Endothelial cell of umbilical vein (primary cell): ENCODE results near the gene STOM.

Experiments used
- CTCF ChIP-seq, 2 donors: IDR thresholded peaks; 1 replicate in 1 of 2; 2 replicates in 1 of 2; pipeline ENCODE4 v1.5.1; 2011; ENCODE audit warnings: low read length in 2 of 2, mild to moderate bottlenecking in 2 of 2, moderate library complexity in 2 of 2, control low read depth in 1 of 2, inconsistent platforms in 1 of 2, low read depth in 1 of 2; ENCODE audit not compliant: insufficient read depth in 1 of 2; ENCODE audit errors: extremely low read depth in 1 of 2
- EZH2 ChIP-seq: IDR thresholded peaks from 2 replicates; pipeline ENCODE4 v1.6.1; 2012; ENCODE audit warnings: borderline replicate concordance, low read depth, mild to moderate bottlenecking, moderate library complexity, low read length, inconsistent platforms; ENCODE audit not compliant: severe bottlenecking
- FOS ChIP-seq: IDR thresholded peaks from 2 replicates; pipeline ENCODE4 v1.6.1; 2011; ENCODE audit warnings: mild to moderate bottlenecking, low read length, moderate library complexity, borderline replicate concordance; ENCODE audit not compliant: insufficient read depth
- GATA2 ChIP-seq: IDR thresholded peaks from 2 replicates; pipeline ENCODE4 v1.7.0; 2011; ENCODE audit warnings: low read depth, mild to moderate bottlenecking, moderate library complexity, mixed read lengths, low read length; ENCODE audit not compliant: insufficient read length, insufficient read depth
- JUN ChIP-seq: IDR thresholded peaks from 2 replicates; pipeline ENCODE4 v1.6.1; 2011; ENCODE audit warnings: borderline replicate concordance, low read depth; ENCODE audit not compliant: insufficient read length, insufficient read depth
- MYC ChIP-seq: IDR thresholded peaks from one replicate; pipeline ENCODE4 v1.6.1; 2011; ENCODE audit warnings: mild to moderate bottlenecking, low read depth, low read length
- POLR2A ChIP-seq: IDR thresholded peaks from 2 replicates; pipeline ENCODE4 v1.6.1; 2012; ENCODE audit warnings: low read depth, mild to moderate bottlenecking, control low read depth, low read length
- POLR2AphosphoS5 ChIP-seq: IDR thresholded peaks from 2 replicates; pipeline ENCODE4 v1.6.1; 2012; ENCODE audit warnings: low read depth, mild to moderate bottlenecking, control low read depth, low read length, moderate library complexity; ENCODE audit not compliant: insufficient read depth
- TF ChIP-seq, protein P1 (sequence below): IDR thresholded peaks from 2 replicates; pipeline ENCODE4 v1.6.1; 2011; ENCODE audit not compliant: insufficient read depth, insufficient read length

DNA sequence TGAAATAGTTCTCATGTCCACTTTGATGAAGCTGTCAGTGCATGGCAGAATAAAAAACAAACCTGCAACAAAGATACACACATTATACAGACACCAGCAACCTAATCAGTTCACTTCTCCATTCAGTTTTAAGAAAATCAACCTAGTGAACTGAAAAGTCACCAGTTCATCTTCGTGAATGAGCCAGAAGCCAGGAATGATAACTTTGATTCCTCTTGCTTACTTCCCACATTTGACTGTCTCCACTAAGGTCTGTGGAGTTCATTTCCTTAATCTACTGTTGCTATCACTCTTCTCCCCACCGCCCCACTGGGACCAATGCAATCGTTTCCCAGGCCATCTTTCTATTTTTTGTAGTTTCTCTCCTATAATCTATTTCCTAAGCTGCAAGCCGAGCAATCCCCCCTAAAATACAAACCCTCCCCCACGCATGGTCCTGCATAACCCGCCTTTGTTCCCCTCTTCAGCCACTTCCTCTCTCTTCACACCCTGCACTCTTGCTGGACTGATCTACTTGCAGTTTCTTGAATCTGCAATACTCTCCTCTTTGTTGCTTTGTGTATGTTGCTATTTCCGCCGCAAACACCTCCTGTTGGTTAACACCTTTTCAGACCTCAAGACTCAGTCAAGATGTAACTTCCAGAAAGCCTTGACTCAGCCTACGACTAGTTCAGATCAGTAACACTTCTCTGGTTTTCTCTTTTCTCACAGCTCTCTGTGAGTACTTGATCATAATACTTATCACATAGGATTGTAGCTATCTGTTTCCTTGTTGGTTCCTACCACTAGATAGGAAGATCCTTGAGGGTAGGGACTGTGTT, 16.6 kb downstream of the STOM start:
- TF ChIP-seq CTCF (IDR thresholded peaks at IDR 0.05; ENCODE audit: extremely low read depth in 1 of 2, insufficient read depth in 1 of 2, low read depth in 1 of 2, low read length in 2 of 2) (no peak), MYC (no peak), EZH2 (no peak), POLR2A (no peak), POLR2AphosphoS5 (no peak), FOS (no peak), GATA2 (no peak), JUN (no peak)
- TF ChIP-seq, protein P1, sequence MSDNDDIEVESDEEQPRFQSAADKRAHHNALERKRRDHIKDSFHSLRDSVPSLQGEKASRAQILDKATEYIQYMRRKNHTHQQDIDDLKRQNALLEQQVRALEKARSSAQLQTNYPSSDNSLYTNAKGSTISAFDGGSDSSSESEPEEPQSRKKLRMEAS: no peak
